PFSK-1 (cell line): ENCODE results near the gene PEAK1.

Experiments
- FOXP2 ChIP-seq: optimal IDR thresholded peaks from 2 replicates; pipeline ENCODE3; 2011; ENCODE audit warnings: borderline replicate concordance, control low read depth, inconsistent platforms; ENCODE audit not compliant: insufficient read depth; ENCODE audit errors: extremely low read length, extremely low read depth
- POLR2AphosphoS5 ChIP-seq: IDR thresholded peaks from 2 replicates; pipeline ENCODE4 v1.6.1; 2012; ENCODE audit warnings: low read depth, mild to moderate bottlenecking, control low read depth, low read length, moderate library complexity
- SIN3A ChIP-seq: IDR thresholded peaks from 2 replicates; pipeline ENCODE4 v1.6.1; 2012; ENCODE audit warnings: mild to moderate bottlenecking, low read length, moderate library complexity, borderline replicate concordance; ENCODE audit not compliant: insufficient read depth
- TAF1 ChIP-seq: IDR thresholded peaks from 2 replicates; pipeline ENCODE4 v1.6.1; 2012; ENCODE audit warnings: low read length, control low read depth, borderline replicate concordance; ENCODE audit not compliant: insufficient read depth
- TF ChIP-seq, protein P1 (sequence below), 2 experiments: IDR thresholded peaks; 2 replicates each; pipeline versions ENCODE4 v1.6.1 to v1.8.0; 2011 to 2012; ENCODE audit warnings: low read depth in 2 of 2, low read length in 2 of 2, control low read depth in 1 of 2, inconsistent platforms in 1 of 2, mild to moderate bottlenecking in 1 of 2, moderate library complexity in 1 of 2; ENCODE audit not compliant: insufficient read depth in 1 of 2

PEAK1 gene

DNA sequence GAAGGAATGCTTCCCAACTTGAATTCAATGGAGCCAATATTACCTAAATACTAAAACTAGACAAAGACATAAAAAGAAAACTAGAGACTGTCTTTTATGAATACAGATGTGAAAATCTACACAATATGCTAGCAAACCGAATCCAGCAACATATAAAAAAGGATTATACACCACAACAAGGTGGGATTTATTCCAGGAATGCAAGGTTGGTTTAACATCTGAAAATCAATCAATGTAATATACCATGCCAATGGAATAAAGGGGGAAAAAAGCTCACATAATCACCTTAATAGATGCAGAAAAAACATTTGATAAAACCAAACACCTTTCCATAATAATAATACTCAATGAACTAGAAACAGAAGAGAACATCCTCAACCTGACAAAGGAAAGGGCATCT, 279.7 kb downstream of the PEAK1 start:
- TF ChIP-seq, protein P1, sequence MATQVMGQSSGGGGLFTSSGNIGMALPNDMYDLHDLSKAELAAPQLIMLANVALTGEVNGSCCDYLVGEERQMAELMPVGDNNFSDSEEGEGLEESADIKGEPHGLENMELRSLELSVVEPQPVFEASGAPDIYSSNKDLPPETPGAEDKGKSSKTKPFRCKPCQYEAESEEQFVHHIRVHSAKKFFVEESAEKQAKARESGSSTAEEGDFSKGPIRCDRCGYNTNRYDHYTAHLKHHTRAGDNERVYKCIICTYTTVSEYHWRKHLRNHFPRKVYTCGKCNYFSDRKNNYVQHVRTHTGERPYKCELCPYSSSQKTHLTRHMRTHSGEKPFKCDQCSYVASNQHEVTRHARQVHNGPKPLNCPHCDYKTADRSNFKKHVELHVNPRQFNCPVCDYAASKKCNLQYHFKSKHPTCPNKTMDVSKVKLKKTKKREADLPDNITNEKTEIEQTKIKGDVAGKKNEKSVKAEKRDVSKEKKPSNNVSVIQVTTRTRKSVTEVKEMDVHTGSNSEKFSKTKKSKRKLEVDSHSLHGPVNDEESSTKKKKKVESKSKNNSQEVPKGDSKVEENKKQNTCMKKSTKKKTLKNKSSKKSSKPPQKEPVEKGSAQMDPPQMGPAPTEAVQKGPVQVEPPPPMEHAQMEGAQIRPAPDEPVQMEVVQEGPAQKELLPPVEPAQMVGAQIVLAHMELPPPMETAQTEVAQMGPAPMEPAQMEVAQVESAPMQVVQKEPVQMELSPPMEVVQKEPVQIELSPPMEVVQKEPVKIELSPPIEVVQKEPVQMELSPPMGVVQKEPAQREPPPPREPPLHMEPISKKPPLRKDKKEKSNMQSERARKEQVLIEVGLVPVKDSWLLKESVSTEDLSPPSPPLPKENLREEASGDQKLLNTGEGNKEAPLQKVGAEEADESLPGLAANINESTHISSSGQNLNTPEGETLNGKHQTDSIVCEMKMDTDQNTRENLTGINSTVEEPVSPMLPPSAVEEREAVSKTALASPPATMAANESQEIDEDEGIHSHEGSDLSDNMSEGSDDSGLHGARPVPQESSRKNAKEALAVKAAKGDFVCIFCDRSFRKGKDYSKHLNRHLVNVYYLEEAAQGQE (IDR thresholded peaks at IDR 0.05; ENCODE audit: insufficient read depth in 1 of 2, low read depth in 2 of 2, low read length in 2 of 2) = no peak
- no peak for TF ChIP-seq FOXP2
- TF ChIP-seq SIN3A = no peak
- TF ChIP-seq TAF1 = no peak
- TF ChIP-seq POLR2AphosphoS5 = no peak

DNA sequence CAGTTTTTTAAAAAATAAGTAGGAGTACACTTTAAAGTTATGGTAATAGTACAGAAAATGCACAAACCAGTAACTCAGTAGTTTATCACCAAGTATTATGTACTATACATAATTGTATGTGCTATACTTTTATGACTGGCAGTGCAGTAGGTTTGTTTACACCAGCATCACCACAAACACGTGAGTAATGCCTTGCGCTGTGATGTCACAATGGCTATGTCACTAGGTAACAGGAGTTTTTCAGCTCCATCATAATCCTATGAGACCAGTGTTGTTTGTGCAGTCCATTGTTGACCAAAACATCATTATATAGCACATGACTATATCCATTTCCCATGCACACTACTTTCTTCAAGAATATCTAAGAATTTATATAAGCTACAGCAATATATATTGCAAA, 280.6 kb downstream of the PEAK1 start:
- TF ChIP-seq, protein P1 (IDR thresholded peaks at IDR 0.05; ENCODE audit: insufficient read depth in 1 of 2, low read depth in 2 of 2, low read length in 2 of 2) = no peak
- TF ChIP-seq POLR2AphosphoS5 (no peak), TAF1 (no peak), FOXP2 (no peak), SIN3A (no peak)

DNA sequence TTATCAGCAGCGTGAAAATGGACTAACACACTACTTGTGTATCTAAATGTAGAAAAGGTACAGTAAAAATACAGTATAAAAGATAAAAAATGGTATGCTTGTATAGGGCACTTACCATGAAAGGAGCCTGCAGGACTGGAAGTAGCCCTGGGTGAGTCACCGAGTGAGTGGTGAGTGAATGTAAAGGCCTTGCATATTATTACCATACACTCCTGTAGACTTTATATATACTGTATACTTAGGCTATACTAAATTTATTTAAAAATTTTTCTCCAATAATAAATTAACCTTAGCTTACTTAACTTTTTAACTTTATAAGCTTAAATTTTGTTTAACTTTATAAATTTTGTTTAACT, 281.8 kb downstream of the PEAK1 start:
- TF ChIP-seq, protein P1 (IDR thresholded peaks at IDR 0.05; ENCODE audit: insufficient read depth in 1 of 2, low read depth in 2 of 2, low read length in 2 of 2) = no peak
- no peak for TF ChIP-seq TAF1
- TF ChIP-seq SIN3A = no peak

DNA sequence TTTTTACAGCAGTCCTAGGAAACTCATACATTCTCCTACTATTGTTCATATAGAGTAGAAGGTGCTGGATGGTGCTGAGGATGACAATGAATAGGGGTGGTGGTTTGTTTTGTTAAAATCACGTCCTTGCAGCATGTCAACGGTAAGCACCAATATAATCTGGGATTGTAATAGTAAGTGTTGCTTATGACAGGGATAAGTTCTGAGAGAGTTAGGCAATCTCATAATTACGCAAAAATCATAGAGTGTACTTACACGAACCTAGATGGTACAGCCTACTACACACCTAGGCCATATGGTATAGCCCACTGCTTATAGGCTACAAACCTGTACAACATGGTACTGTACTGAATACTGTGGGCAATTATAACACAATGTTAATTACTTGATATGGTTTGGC, 284.7 kb downstream of the PEAK1 start:
- TF ChIP-seq FOXP2 = no peak
- no peak for TF ChIP-seq TAF1
- no peak for TF ChIP-seq POLR2AphosphoS5
- no peak for TF ChIP-seq SIN3A
- TF ChIP-seq, protein P1 (IDR thresholded peaks at IDR 0.05; ENCODE audit: insufficient read depth in 1 of 2, low read depth in 2 of 2, low read length in 2 of 2) = no peak

DNA sequence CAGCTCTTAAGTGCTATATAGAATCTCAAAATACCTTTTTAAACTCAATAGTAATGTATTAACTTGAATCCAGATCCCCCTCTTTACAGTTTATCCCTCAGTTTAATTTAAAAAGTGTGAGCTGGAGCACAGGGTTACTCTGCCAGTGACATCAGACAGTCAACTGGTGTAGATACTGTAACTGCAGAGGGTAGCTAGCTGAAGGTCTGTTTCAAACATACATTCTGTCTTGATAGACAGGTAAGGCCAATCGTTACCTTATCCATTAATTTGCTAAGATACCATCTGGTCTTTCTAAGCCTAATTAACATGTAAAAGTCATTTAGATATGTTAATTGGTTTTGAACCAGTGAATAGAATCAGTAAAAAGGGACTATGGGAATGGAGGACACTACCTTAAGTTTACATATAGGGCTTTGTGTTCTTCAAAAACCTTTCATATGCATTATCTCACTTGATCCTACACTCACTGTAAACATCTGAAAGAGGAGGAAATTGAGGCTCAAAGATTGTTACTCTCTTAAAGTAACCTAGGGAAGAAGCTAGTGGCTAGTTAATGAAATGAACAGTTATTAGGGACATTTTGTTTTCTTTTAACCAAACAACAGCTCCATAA, 289.5 kb downstream of the PEAK1 start:
- TF ChIP-seq POLR2AphosphoS5 (no peak), TAF1 (no peak)
- TF ChIP-seq, protein P1 (IDR thresholded peaks at IDR 0.05; ENCODE audit: insufficient read depth in 1 of 2, low read depth in 2 of 2, low read length in 2 of 2) = no peak
